Neural cell (in vitro differentiated cells): ENCODE measurements around the gene CEACAM7. TPM values are rescaled to one million over a fixed set of nuclear protein-coding genes. Genes with fewer than 3 reads are reported as not detected.

Experiments used
- H2AFZ ChIP-seq: fragments of 200-600, 300-800 bp; sonication (generic), shearing (Covaris generic); 2 replicates; pipeline ENCODE4 v1.6.0; 2014; ENCODE audit warnings: low read depth, mild to moderate bottlenecking, antibody characterized with exemption, low read length, moderate library complexity
- H3F3A ChIP-seq: fragments of 200-600 bp; shearing (Covaris generic); 2 replicates; pipeline ENCODE4 v1.6.1; 2016; ENCODE audit warnings: mild to moderate bottlenecking, moderate library complexity, mixed read lengths, antibody characterized with exemption, low read length; ENCODE audit not compliant: insufficient read depth, poor library complexity, severe bottlenecking
- H3K27ac ChIP-seq: fragments of 200-600, 300-800 bp; sonication (generic), shearing (Covaris generic); 2 replicates; pipeline ENCODE4 v1.5.1; 2014; ENCODE audit warnings: mild to moderate bottlenecking, low read length, moderate library complexity
- H3K27me3 ChIP-seq: fragments of 300-800, 200-600 bp; sonication (generic), shearing (Covaris generic); 2 replicates; pipeline ENCODE4 v1.6.0; 2014; ENCODE audit warnings: mild to moderate bottlenecking, low read depth, low read length, moderate library complexity; ENCODE audit not compliant: insufficient read depth
- H3K36me3 ChIP-seq: fragments of 300-800, 200-600 bp; sonication (generic), shearing (Covaris generic); 2 replicates; pipeline ENCODE4 v1.5.1; 2014; ENCODE audit warnings: mild to moderate bottlenecking, antibody characterized with exemption, low read length, moderate library complexity; ENCODE audit not compliant: insufficient read depth
- H3K4me2 ChIP-seq: fragments of 300-800, 200-600 bp; sonication (generic), shearing (Covaris generic); 2 replicates; pipeline ENCODE4 v1.6.0; 2014; ENCODE audit warnings: mild to moderate bottlenecking, low read length
- H3K4me3 ChIP-seq: fragments of 300-800, 200-600 bp; sonication (generic), shearing (Covaris generic); 2 replicates; pipeline ENCODE4 v1.5.1; 2014; ENCODE audit warnings: mild to moderate bottlenecking, low read length, moderate library complexity
- H3K79me2 ChIP-seq: fragments of 200-600 bp; shearing (Covaris generic); replicated peaks from 2 replicates; pipeline ENCODE4 v1.6.0; 2014; ENCODE audit warnings: mild to moderate bottlenecking, low read length, moderate library complexity; ENCODE audit not compliant: insufficient read depth
- H3K9ac ChIP-seq: fragments of 300-800, 200-600 bp; sonication (generic), shearing (Covaris generic); 2 replicates; pipeline ENCODE4 v1.6.1; 2016; ENCODE audit warnings: mild to moderate bottlenecking, low read length, mixed read lengths
- H3K9me2 ChIP-seq: fragments of 200-600 bp; shearing (Covaris generic); 2 replicates; pipeline ENCODE4 v1.6.1; 2016; ENCODE audit warnings: mild to moderate bottlenecking, low read length, mixed read lengths; ENCODE audit not compliant: insufficient read depth
- H3K9me3 ChIP-seq: fragments of 200-600, 300-800 bp; sonication (generic), shearing (Covaris generic); 2 replicates; pipeline ENCODE4 v1.6.1; 2016; ENCODE audit warnings: mild to moderate bottlenecking, mixed run types, low read length, moderate library complexity, mixed read lengths
- H4K20me1 ChIP-seq: fragments of 200-600 bp; shearing (Covaris generic); 2 replicates; pipeline ENCODE4 v1.6.1; 2016; ENCODE audit warnings: mild to moderate bottlenecking, mixed run types; ENCODE audit not compliant: insufficient read depth
- CTCF ChIP-seq: fragments of 450-650 bp; IDR thresholded peaks from 2 replicates; pipeline ENCODE4 v1.5.1; 2014; ENCODE audit warnings: antibody characterized with exemption, mild to moderate bottlenecking, moderate library complexity; ENCODE audit not compliant: poor library complexity, severe bottlenecking
- EP300 ChIP-seq: fragments of 450-650 bp; conservative IDR thresholded peaks from 2 replicates; pipeline ENCODE4 v1.6.1; 2014; ENCODE audit warnings: antibody characterized with exemption, mild to moderate bottlenecking, moderate library complexity; ENCODE audit not compliant: poor library complexity, severe bottlenecking
- EZH2 ChIP-seq: fragments of 200-600, 300-800 bp; shearing (Covaris generic), sonication (generic); IDR thresholded peaks from 2 replicates; pipeline ENCODE4 v1.6.1; 2014; ENCODE audit warnings: antibody characterized with exemption, low read length, borderline replicate concordance, mild to moderate bottlenecking; ENCODE audit not compliant: insufficient read depth, poor library complexity, severe bottlenecking
- MXI1 ChIP-seq: fragments of 450-650 bp; conservative IDR thresholded peaks from 2 replicates; pipeline ENCODE4 v1.6.1; 2014; ENCODE audit warnings: antibody characterized with exemption, mild to moderate bottlenecking; ENCODE audit not compliant: poor library complexity, severe bottlenecking
- POLR2AphosphoS5 ChIP-seq: IDR thresholded peaks from 2 replicates; pipeline ENCODE4 v1.6.1; 2012
- RAD21 ChIP-seq: fragments of 450-650 bp; conservative IDR thresholded peaks from 2 replicates; pipeline ENCODE4 v1.6.1; 2014; ENCODE audit warnings: antibody characterized with exemption, mild to moderate bottlenecking, moderate library complexity
- REST ChIP-seq: IDR thresholded peaks from 2 replicates; pipeline ENCODE4 v1.6.1; 2012; ENCODE audit warnings: borderline replicate concordance
- SMC3 ChIP-seq: fragments of 450-650 bp; conservative IDR thresholded peaks from 2 replicates; pipeline ENCODE4 v1.6.1; 2014; ENCODE audit warnings: antibody characterized with exemption, mild to moderate bottlenecking, moderate library complexity; ENCODE audit not compliant: poor library complexity
- TAF1 ChIP-seq: IDR thresholded peaks from 2 replicates; pipeline ENCODE4 v1.6.1; 2012; ENCODE audit warnings: low read depth
- polyA plus RNA-seq: library from polyadenylated mRNA; depleted of rRNA; stranded (reverse); fragments of >200 nt; gene quantifications from 2 replicates; pipeline ENCODE4 v1.2.3, GENCODE V29; 2014

Gene CEACAM7
- polyA plus RNA-seq, 1 donor from 2014 or later = not detected

- Histone ChIP-seq H2AFZ (no peak overlapping the region), H3K9me2 (no peaks in the 10 kb centered on the region), H3K36me3 (no peaks in the 10 kb centered on the region), H3K27ac (no peak overlapping the region), H4K20me1 (no peaks in the 10 kb centered on the region), H3F3A (no peaks in the 10 kb centered on the region), H3K4me3 (no peak overlapping the region), H3K9me3 (peaks cover 5% of the 10 kb centered on the region), H3K79me2 (no peaks in the 10 kb centered on the region), H3K4me2 (no peak overlapping the region), H3K27me3 (no peaks in the 10 kb centered on the region), H3K9ac (no peak overlapping the region)
- TF ChIP-seq SMC3 = no peak
- TF ChIP-seq TAF1 = no peak
- no peak for TF ChIP-seq REST
- no peak for TF ChIP-seq CTCF
- no peak for TF ChIP-seq POLR2AphosphoS5
- TF ChIP-seq RAD21 = no peak
- no peak for TF ChIP-seq MXI1
- TF ChIP-seq EP300 = no peak
Measured at GRCh38 chr19:41670755-41671154, 17.3 kb downstream of the CEACAM7 start.

- Histone ChIP-seq H3K9me3 (peaks cover 5% of the 10 kb centered on the region), H2AFZ (no peak overlapping the region), H3K4me3 (no peak overlapping the region), H4K20me1 (no peaks in the 10 kb centered on the region), H3K9me2 (no peaks in the 10 kb centered on the region), H3K27ac (no peak overlapping the region), H3K27me3 (no peaks in the 10 kb centered on the region), H3K9ac (no peak overlapping the region), H3F3A (no peaks in the 10 kb centered on the region), H3K79me2 (no peaks in the 10 kb centered on the region), H3K4me2 (no peak overlapping the region), H3K36me3 (no peaks in the 10 kb centered on the region)
- no peak for TF ChIP-seq POLR2AphosphoS5
- TF ChIP-seq MXI1 = no peak
- TF ChIP-seq CTCF = no peak
- no peak for TF ChIP-seq SMC3
- no peak for TF ChIP-seq RAD21
- no peak for TF ChIP-seq TAF1
- no peak for TF ChIP-seq REST
- TF ChIP-seq EZH2 = no peak
- no peak for TF ChIP-seq EP300
Measured at GRCh38 chr19:41668315-41668714, 19.8 kb downstream of the CEACAM7 start.
